SJSA1 (cell line): ENCODE results near the gene NHS. TPM values are rescaled to one million over a fixed set of nuclear protein-coding genes. Genes with fewer than 3 reads are reported as not detected.

ENCODE experiments used
- DNase-seq, 2 experiments: peaks; one replicate each; pipeline ENCODE4 v3.0.0-alpha.2; 2015 to 2020; ENCODE audit warnings: low spot score in 2 of 2, low read depth in 1 of 2
- H3K27ac ChIP-seq: fragments of 250-450 bp; sonication (Bioruptor Pico); 2 replicates; pipeline ENCODE4 v1.5.1; 2020; ENCODE audit warnings: mild to moderate bottlenecking, moderate library complexity
- H3K27me3 ChIP-seq: fragments of 250-450 bp; sonication (Bioruptor Pico); replicated peaks from 2 replicates; pipeline ENCODE4 v1.5.1; 2020; ENCODE audit warnings: mild to moderate bottlenecking, moderate library complexity
- H3K36me3 ChIP-seq: fragments of 250-450 bp; sonication (Bioruptor Pico); 2 replicates; pipeline ENCODE4 v1.5.1; 2020; ENCODE audit warnings: mild to moderate bottlenecking
- H3K4me1 ChIP-seq: fragments of 250-450 bp; sonication (Bioruptor Pico); replicated peaks from 2 replicates; pipeline ENCODE4 v1.6.1; 2021; ENCODE audit warnings: mild to moderate bottlenecking
- H3K4me3 ChIP-seq: fragments of 250-450 bp; sonication (Bioruptor Pico); 2 replicates; pipeline ENCODE4 v1.5.1; 2020; ENCODE audit warnings: mild to moderate bottlenecking
- H3K9me3 ChIP-seq: fragments of 250-450 bp; sonication (Bioruptor Pico); replicated peaks from 2 replicates; pipeline ENCODE4 v1.5.1; 2020; ENCODE audit warnings: mild to moderate bottlenecking
- total RNA-seq: library from RNA; depleted of rRNA; stranded (reverse); fragments of >200 nt; shearing (Covaris generic); gene quantifications from 2 replicates; pipeline ENCODE4 v1.2.3, GENCODE V29; 2014

The NHS gene
- total RNA-seq, 1 experiment from 2014 or later = 2.6 TPM

- Histone ChIP-seq H3K27me3 (no peaks in the 10 kb centered on the region), H3K9me3 (no peaks in the 10 kb centered on the region), H3K36me3 (no peaks in the 10 kb centered on the region), H3K4me1 (peaks cover 45% of the 10 kb centered on the region), H3K27ac (peak overlapping the region; percentile 50), H3K4me3 (peak overlapping the region; percentile 11)
- DNase-seq = peak; percentile 49 to 56
Observed at GRCh38 chrX:17590892-17591740, 216.1 kb downstream of the NHS start.

GRCh38 chrX:17591741-17592110 lies 216.7 kb downstream of the NHS start:
- Histone ChIP-seq H3K36me3 (no peaks in the 10 kb centered on the region), H3K9me3 (no peaks in the 10 kb centered on the region), H3K4me3 (peak overlapping the region; percentile 11), H3K27me3 (no peaks in the 10 kb centered on the region), H3K4me1 (peaks cover 47% of the 10 kb centered on the region), H3K27ac (peak overlapping the region; percentile 50)
- peak; percentile 44 to 56 for DNase-seq

- Histone ChIP-seq H3K36me3 (no peaks in the 10 kb centered on the region), H3K9me3 (no peaks in the 10 kb centered on the region), H3K4me1 (peaks cover 49% of the 10 kb centered on the region), H3K27ac (peak overlapping the region; percentile 50), H3K27me3 (no peaks in the 10 kb centered on the region), H3K4me3 (peak overlapping the region; percentile 11)
- peak in 1 of 2 experiments; percentile 39 for DNase-seq
Observed at GRCh38 chrX:17592117-17592516, 217.1 kb downstream of the NHS start.

- peaks cover 49% of the 10 kb centered on the region for H3K4me1 ChIP-seq
- H3K9me3 ChIP-seq = no peaks in the 10 kb centered on the region
- no peaks in the 10 kb centered on the region for H3K36me3 ChIP-seq
- no peak overlapping the region for H3K4me3 ChIP-seq
- no peak overlapping the region; the same call in 1 of the 2 replicates for H3K27ac ChIP-seq
- H3K27me3 ChIP-seq = no peaks in the 10 kb centered on the region
- no peak for DNase-seq
Observed at GRCh38 chrX:17594693-17595092, 219.7 kb downstream of the NHS start.

GRCh38 chrX:17595456-17596035 lies 220.5 kb downstream of the NHS start:
- Histone ChIP-seq H3K4me3 (no peak overlapping the region), H3K4me1 (peaks cover 49% of the 10 kb centered on the region), H3K27ac (peak overlapping the region; percentile 60), H3K9me3 (no peaks in the 10 kb centered on the region), H3K27me3 (no peaks in the 10 kb centered on the region), H3K36me3 (no peaks in the 10 kb centered on the region)
- DNase-seq = peak in 1 of 2 experiments; percentile 42

- peaks cover 45% of the 10 kb centered on the region for H3K4me1 ChIP-seq
Observed at GRCh38 chrX:17596061-17596460, 221.1 kb downstream of the NHS start.

GRCh38 chrX:17596546-17597205 lies 221.7 kb downstream of the NHS start:
- Histone ChIP-seq H3K4me3 (no peak overlapping the region), H3K4me1 (peaks cover 41% of the 10 kb centered on the region), H3K27me3 (no peaks in the 10 kb centered on the region), H3K36me3 (no peaks in the 10 kb centered on the region), H3K27ac (peak overlapping the region; percentile 60), H3K9me3 (no peaks in the 10 kb centered on the region)
- DNase-seq = peak in 1 of 2 experiments; percentile 46

More at GRCh38 chrX:17596061-17596460, 221.1 kb downstream of the NHS start:
- Histone ChIP-seq H3K36me3 (no peaks in the 10 kb centered on the region), H3K27me3 (no peaks in the 10 kb centered on the region), H3K4me3 (no peak overlapping the region), H3K9me3 (no peaks in the 10 kb centered on the region), H3K27ac (peak overlapping the region; percentile 60)
- no peak for DNase-seq

GRCh38 chrX:17597327-17597726 lies 222.3 kb downstream of the NHS start:
- Histone ChIP-seq H3K36me3 (no peaks in the 10 kb centered on the region), H3K27me3 (no peaks in the 10 kb centered on the region), H3K9me3 (no peaks in the 10 kb centered on the region), H3K4me3 (no peak overlapping the region), H3K27ac (no peak overlapping the region), H3K4me1 (peaks cover 36% of the 10 kb centered on the region)
- no peak for DNase-seq

GRCh38 chrX:17597836-17598439 lies 222.9 kb downstream of the NHS start:
- Histone ChIP-seq H3K9me3 (no peaks in the 10 kb centered on the region), H3K27ac (no peak overlapping the region), H3K4me3 (no peak overlapping the region), H3K36me3 (no peaks in the 10 kb centered on the region), H3K27me3 (no peaks in the 10 kb centered on the region), H3K4me1 (peaks cover 30% of the 10 kb centered on the region)
- DNase-seq = no peak

- no peaks in the 10 kb centered on the region for H3K27me3 ChIP-seq
- DNase-seq = no peak
- H3K4me1 ChIP-seq = peaks cover 8% of the 10 kb centered on the region
- no peaks in the 10 kb centered on the region for H3K9me3 ChIP-seq
- H3K36me3 ChIP-seq = no peaks in the 10 kb centered on the region
- no peak overlapping the region for H3K27ac ChIP-seq
- no peak overlapping the region for H3K4me3 ChIP-seq
Observed at GRCh38 chrX:17601441-17602200, 226.6 kb downstream of the NHS start.

GRCh38 chrX:17602245-17602644 lies 227.2 kb downstream of the NHS start:
- no peak for DNase-seq
- H3K27me3 ChIP-seq = no peaks in the 10 kb centered on the region
- no peaks in the 10 kb centered on the region for H3K9me3 ChIP-seq
- H3K36me3 ChIP-seq = no peaks in the 10 kb centered on the region
- no peak overlapping the region for H3K4me3 ChIP-seq
- peaks cover 3% of the 10 kb centered on the region; the same call in 1 of the 2 replicates for H3K4me1 ChIP-seq
- no peak overlapping the region for H3K27ac ChIP-seq

- no peak for DNase-seq
- no peaks in the 10 kb centered on the region for H3K4me1 ChIP-seq
- no peaks in the 10 kb centered on the region for H3K27me3 ChIP-seq
Observed at GRCh38 chrX:17603196-17603595, 228.2 kb downstream of the NHS start.

GRCh38 chrX:17605676-17606075 lies 230.7 kb downstream of the NHS start:
- no peak for DNase-seq
- Histone ChIP-seq H3K27me3 (no peaks in the 10 kb centered on the region), H3K9me3 (no peaks in the 10 kb centered on the region), H3K36me3 (no peaks in the 10 kb centered on the region), H3K27ac (no peak overlapping the region), H3K4me1 (no peaks in the 10 kb centered on the region), H3K4me3 (no peak overlapping the region)

More at GRCh38 chrX:17603196-17603595, 228.2 kb downstream of the NHS start:
- no peaks in the 10 kb centered on the region for H3K9me3 ChIP-seq
- no peak overlapping the region for H3K27ac ChIP-seq
- no peak overlapping the region for H3K4me3 ChIP-seq
- no peaks in the 10 kb centered on the region for H3K36me3 ChIP-seq
